Hepatocyte (in vitro differentiated cells): ENCODE data around the gene ANGPTL4. TPM values are rescaled to one million over a fixed set of nuclear protein-coding genes. Genes with fewer than 3 reads are reported as not detected.

Experiments used
- microRNA-seq: library from miRNA; unstranded; fragments of <30 nt; microRNA quantifications from one replicate; pipeline ENCODE4, GENCODE V29; 2017
- polyA plus RNA-seq: library from polyadenylated mRNA; unstranded; fragments of >200 nt; fragmentation: Nextera tagmentation; extraction: Ambion mirVana; gene quantifications from 2 replicates; pipeline ENCODE4 v1.2.1, GENCODE V29; 2016
- small RNA-seq: library from RNA; depleted of rRNA; stranded (forward); fragments of <200 nt; gene quantifications from one replicate; pipeline ENCODE3, GENCODE V24; 2014
- total RNA-seq: library from RNA; depleted of rRNA; stranded (reverse); fragments of >200 nt; gene quantifications from 2 replicates; pipeline ENCODE4 v1.2.3, GENCODE V29; 2014

The ANGPTL4 gene
- total and polyA plus RNA-seq, 2 experiments from 2014 or later, result 14.7 to 23.4 TPM

Small RNA genes within 50 kb of the gene (microRNA-seq; reads per million reads assigned to microRNA genes)
- 2.7 reads per million for gene MIR4999

Small RNA genes within 50 kb of the gene (small RNA-seq; reads per million reads assigned to genes)
- not detected for gene MIR4999

Other genes starting within 250 kb of the ANGPTL4 start
- 9.4 and 11.5 TPM in 2 replicates for gene FBN3, start 214.6 kb upstream of the ANGPTL4 start, total RNA-seq
- 6.4 and 7.5 TPM in 2 replicates for gene FBN3, start 214.6 kb upstream of the ANGPTL4 start, polyA plus RNA-seq
- gene CERS4, start 154.8 kb upstream of the ANGPTL4 start, total RNA-seq, result 79.6 and 82.6 TPM in 2 replicates
- 69.2 and 86.0 TPM in 2 replicates for gene CERS4, start 154.8 kb upstream of the ANGPTL4 start, polyA plus RNA-seq
- gene CD320, start 55.8 kb upstream of the ANGPTL4 start, total RNA-seq, result 44.5 and 53.8 TPM in 2 replicates
- gene CD320, start 55.8 kb upstream of the ANGPTL4 start, polyA plus RNA-seq, result 77.5 and 91.4 TPM in 2 replicates
- gene NDUFA7, start 42.8 kb upstream of the ANGPTL4 start, total RNA-seq, result 34.4 and 44.9 TPM in 2 replicates
- 115 and 124 TPM in 2 replicates for gene NDUFA7, start 42.8 kb upstream of the ANGPTL4 start, polyA plus RNA-seq
- 293 and 312 TPM in 2 replicates for gene RPS28, start 42.7 kb upstream of the ANGPTL4 start, total RNA-seq
- gene RPS28, start 42.7 kb upstream of the ANGPTL4 start, polyA plus RNA-seq, result 683 and 693 TPM in 2 replicates
- 0.56 and 3.2 TPM in 2 replicates for gene KANK3, start 20.9 kb upstream of the ANGPTL4 start, total RNA-seq
- gene KANK3, start 20.9 kb upstream of the ANGPTL4 start, polyA plus RNA-seq, result 1.2 TPM in 1 of 2 replicates, not detected in the other
- 30.9 and 47.1 TPM in 2 replicates for gene RAB11B, start 26.2 kb downstream of the ANGPTL4 start, total RNA-seq
- 174 and 216 TPM in 2 replicates for gene RAB11B, start 26.2 kb downstream of the ANGPTL4 start, polyA plus RNA-seq
- gene MARCHF2, start 49.1 kb downstream of the ANGPTL4 start, total RNA-seq, result 39.0 and 73.5 TPM in 2 replicates
- 32.9 and 38.5 TPM in 2 replicates for gene MARCHF2, start 49.1 kb downstream of the ANGPTL4 start, polyA plus RNA-seq
- 64.7 and 69.3 TPM in 2 replicates for gene HNRNPM, start 80.8 kb downstream of the ANGPTL4 start, total RNA-seq
- 159 and 161 TPM in 2 replicates for gene HNRNPM, start 80.8 kb downstream of the ANGPTL4 start, polyA plus RNA-seq
- gene PRAM1, start 138.5 kb downstream of the ANGPTL4 start, total RNA-seq, result 0.44 and 0.73 TPM in 2 replicates
- gene PRAM1, start 138.5 kb downstream of the ANGPTL4 start, polyA plus RNA-seq, result 0.48 and 0.91 TPM in 2 replicates
- gene ZNF414, start 150.0 kb downstream of the ANGPTL4 start, total RNA-seq, result 3.8 and 5.7 TPM in 2 replicates
- 54.2 and 54.3 TPM in 2 replicates for gene ZNF414, start 150.0 kb downstream of the ANGPTL4 start, polyA plus RNA-seq
- 0.13 and 0.92 TPM in 2 replicates for gene MYO1F, start 213.3 kb downstream of the ANGPTL4 start, total RNA-seq
- 1.0 and 3.1 TPM in 2 replicates for gene MYO1F, start 213.3 kb downstream of the ANGPTL4 start, polyA plus RNA-seq
- 22.1 and 31.9 TPM in 2 replicates for gene ADAMTS10, start 246.6 kb downstream of the ANGPTL4 start, total RNA-seq
- gene ADAMTS10, start 246.6 kb downstream of the ANGPTL4 start, polyA plus RNA-seq, result 15.8 and 28.5 TPM in 2 replicates